Measurements from ENCODE around the gene RAB27A. TPM values are rescaled to one million over a fixed set of nuclear protein-coding genes. Genes with fewer than 3 reads are reported as not detected.

The RAB27A gene
- total RNA-seq, 1 experiment from 2014 or later = 12.3 TPM

GRCh38 chr15:55284426-55284825, 5.2 kb downstream of the RAB27A start:
- TF ChIP-seq CTCF (conservative IDR thresholded peaks at IDR 0.05) = no peak
- TF ChIP-seq EZH2 (IDR thresholded peaks at IDR 0.05; ENCODE audit: low read depth) = no peak
- H3K27me3 ChIP-seq (ENCODE audit: insufficient read depth, low read depth) = no peaks in the 10 kb centered on the region
- ChIA-PET CTCF (no interaction called here), POLR2A (ENCODE audit: unreplicated experiment) (no interaction called here)
- H4K20me1 ChIP-seq (ENCODE audit: insufficient read depth) = no peaks in the 10 kb centered on the region
- H3F3A ChIP-seq (ENCODE audit: insufficient read depth, low read depth) = peaks cover 27% of the 10 kb centered on the region
- no peaks in the 10 kb centered on the region for H3K9me2 ChIP-seq (ENCODE audit: insufficient read depth)
- H3K4me2 ChIP-seq = no peak overlapping the region
- H2AFZ ChIP-seq = no peak overlapping the region
- intact Hi-C loops (cut with micrococcal nuclease; ENCODE audit: unreplicated experiment) = no loop called here
- no peak overlapping the region for H3K4me3 ChIP-seq
- H3K27ac ChIP-seq = no peak overlapping the region
- peaks cover 25% of the 10 kb centered on the region for H3K4me1 ChIP-seq (replicated peaks; ENCODE audit: insufficient read depth)
- BruUV-seq (replicated peaks) = no TSS peak
- DNase-seq = no peak
- H3K79me2 ChIP-seq (ENCODE audit: low read depth) = peaks cover 6% of the 10 kb centered on the region; the same call in 1 of the 2 replicates
- H3K36me3 ChIP-seq (ENCODE audit: low read depth) = no peaks in the 10 kb centered on the region
- no peaks in the 10 kb centered on the region for H3K9me3 ChIP-seq (ENCODE audit: insufficient read depth, low read depth)

- Histone ChIP-seq H3K27ac (peak overlapping the region; percentile 71; the same call in 1 of the 2 replicates), H3K9me2 (ENCODE audit: insufficient read depth) (no peaks in the 10 kb centered on the region), H3K4me3 (no peak overlapping the region), H3K36me3 (ENCODE audit: low read depth) (no peaks in the 10 kb centered on the region), H3K79me2 (ENCODE audit: low read depth) (peaks cover 5% of the 10 kb centered on the region; the same call in 1 of the 2 replicates), H2AFZ (no peak overlapping the region), H3F3A (ENCODE audit: insufficient read depth, low read depth) (peaks cover 31% of the 10 kb centered on the region), H3K4me1 (replicated peaks; ENCODE audit: insufficient read depth) (peaks cover 29% of the 10 kb centered on the region), H3K4me2 (no peak overlapping the region), H3K27me3 (ENCODE audit: insufficient read depth, low read depth) (no peaks in the 10 kb centered on the region), H3K9me3 (ENCODE audit: insufficient read depth, low read depth) (no peaks in the 10 kb centered on the region), H4K20me1 (ENCODE audit: insufficient read depth) (no peaks in the 10 kb centered on the region)
- POLR2A ChIA-PET (ENCODE audit: unreplicated experiment) = no interaction called here
- BruUV-seq (replicated peaks) = no TSS peak
- DNase-seq = no peak
- intact Hi-C loops (cut with micrococcal nuclease; ENCODE audit: unreplicated experiment) = no loop called here
- no peak for TF ChIP-seq CTCF (conservative IDR thresholded peaks at IDR 0.05)
- no peak for TF ChIP-seq EZH2 (IDR thresholded peaks at IDR 0.05; ENCODE audit: low read depth)
- CTCF ChIA-PET = no interaction called here
Measured at GRCh38 chr15:55283379-55284147, 6.0 kb downstream of the RAB27A start.

GRCh38 chr15:55282284-55282833, 7.3 kb downstream of the RAB27A start:
- peaks cover 31% of the 10 kb centered on the region for H3F3A ChIP-seq (ENCODE audit: insufficient read depth, low read depth)
- ChIA-PET CTCF (interaction anchor here (0.6 kb wide), 1 partner anchor 126 kb away, joined by 4 read pairs; the partner anchor contains the start of genes CCPG1 and PIERCE2), POLR2A (ENCODE audit: unreplicated experiment) (no interaction called here)
- no peaks in the 10 kb centered on the region for H3K79me2 ChIP-seq (ENCODE audit: low read depth)
- no peaks in the 10 kb centered on the region for H3K36me3 ChIP-seq (ENCODE audit: low read depth)
- H3K4me1 ChIP-seq (replicated peaks; ENCODE audit: insufficient read depth) = peaks cover 36% of the 10 kb centered on the region
- no peak for TF ChIP-seq EZH2 (IDR thresholded peaks at IDR 0.05; ENCODE audit: low read depth)
- no peak for TF ChIP-seq CTCF (conservative IDR thresholded peaks at IDR 0.05)
- 0 out of 2 replicates have a peak overlapping the region, but pooled peaks have one; percentile 5 for H3K4me3 ChIP-seq
- no peaks in the 10 kb centered on the region for H3K9me2 ChIP-seq (ENCODE audit: insufficient read depth)
- no TSS peak for BruUV-seq (replicated peaks)
- peak; percentile 27 to 72 for DNase-seq
- intact Hi-C loops (cut with micrococcal nuclease; ENCODE audit: unreplicated experiment) = no loop called here
- peak overlapping the region; percentile 71 for H3K27ac ChIP-seq
- H3K27me3 ChIP-seq (ENCODE audit: insufficient read depth, low read depth) = no peaks in the 10 kb centered on the region
- H3K9me3 ChIP-seq (ENCODE audit: insufficient read depth, low read depth) = no peaks in the 10 kb centered on the region
- H2AFZ ChIP-seq = no peak overlapping the region
- no peaks in the 10 kb centered on the region for H4K20me1 ChIP-seq (ENCODE audit: insufficient read depth)
- H3K4me2 ChIP-seq = peak overlapping the region; percentile 64

All from PC-9 (cell line).